Skeletal muscle cell (primary cell): ENCODE data around the gene GRID2.

Source experiments
- DNase-seq: peaks from one replicate; pipeline ENCODE4 v3.0.0-alpha.2; 2010; ENCODE audit warnings: low read depth
- H3K4me3 ChIP-seq: 2 replicates; pipeline ENCODE4 v1.5.1; 2011; ENCODE audit warnings: low read depth, mild to moderate bottlenecking, control low read depth, low read length, moderate library complexity

The GRID2 gene

DNA sequence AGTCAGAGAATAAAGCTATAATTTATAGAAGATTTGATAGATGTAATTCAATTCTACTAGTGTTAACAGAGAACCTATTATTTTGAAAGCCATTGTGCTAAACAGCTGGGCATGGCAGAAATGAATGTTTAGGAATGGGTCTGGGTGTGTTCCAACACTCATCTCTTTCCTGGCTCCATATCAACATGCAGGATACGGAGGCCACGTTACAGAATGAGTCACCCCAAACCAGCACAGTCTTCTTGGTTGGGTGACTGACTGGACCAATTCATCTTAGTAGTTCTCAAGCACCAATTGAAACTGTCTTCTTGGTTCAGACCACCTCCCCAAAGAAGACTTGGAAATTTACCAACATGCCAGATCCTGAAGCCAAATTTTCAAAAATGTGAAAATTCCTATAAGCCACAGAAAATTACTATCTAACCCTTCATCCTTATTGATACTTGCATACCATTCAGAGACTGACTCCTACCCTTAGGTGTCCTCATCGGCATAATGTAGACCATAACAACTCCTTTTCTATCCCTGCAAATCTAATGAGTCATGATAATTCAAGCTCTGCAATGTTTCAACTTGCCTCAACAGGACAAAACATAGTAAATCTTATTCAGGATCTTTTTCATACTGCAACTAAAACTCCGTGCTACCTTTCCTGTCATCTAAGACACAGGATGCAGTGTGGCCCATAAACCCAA, 1472.8 kb downstream of the GRID2 start:
- DNase-seq: peak; percentile 33
- no peak overlapping the region for H3K4me3 ChIP-seq

DNA sequence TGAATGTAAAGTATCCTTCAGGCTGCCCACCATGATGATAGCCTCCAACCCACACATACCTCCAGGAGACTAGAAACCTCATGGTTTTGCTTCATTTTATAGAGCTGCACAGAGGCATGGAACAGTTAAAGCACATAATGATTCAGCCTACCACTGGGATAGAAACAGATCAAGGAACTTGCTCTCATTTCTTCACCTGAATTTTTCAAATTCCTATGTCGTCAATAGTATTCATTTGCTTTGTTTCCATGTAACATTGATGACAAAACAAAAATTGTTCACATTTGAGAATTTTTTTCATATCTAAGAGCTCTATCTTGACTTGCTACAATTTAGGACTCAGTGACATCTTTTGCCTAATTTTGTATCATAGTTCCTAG, 1473.3 kb downstream of the GRID2 start:
- H3K4me3 ChIP-seq: no peak overlapping the region
- no peak for DNase-seq

DNA sequence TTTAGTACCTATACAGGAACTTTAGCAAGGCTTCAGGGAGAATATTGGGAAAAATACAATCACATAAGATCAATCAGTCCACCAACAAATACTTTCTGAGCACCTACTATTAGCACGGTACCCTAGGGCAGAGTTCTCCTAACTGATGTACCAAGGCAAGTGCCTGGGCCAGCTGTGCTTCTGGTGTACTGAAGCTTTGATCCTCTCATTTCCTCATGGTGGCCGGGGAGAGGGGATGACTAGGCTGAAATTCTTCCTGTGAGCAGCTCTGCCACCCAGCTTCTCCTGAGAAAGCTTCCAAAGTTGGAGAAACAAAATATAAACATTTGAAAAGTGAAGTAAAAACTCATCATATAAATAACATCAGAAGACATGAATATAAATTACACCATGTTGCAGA, 1475.5 kb downstream of the GRID2 start:
- H3K4me3 ChIP-seq: no peak overlapping the region
- no peak for DNase-seq

DNA sequence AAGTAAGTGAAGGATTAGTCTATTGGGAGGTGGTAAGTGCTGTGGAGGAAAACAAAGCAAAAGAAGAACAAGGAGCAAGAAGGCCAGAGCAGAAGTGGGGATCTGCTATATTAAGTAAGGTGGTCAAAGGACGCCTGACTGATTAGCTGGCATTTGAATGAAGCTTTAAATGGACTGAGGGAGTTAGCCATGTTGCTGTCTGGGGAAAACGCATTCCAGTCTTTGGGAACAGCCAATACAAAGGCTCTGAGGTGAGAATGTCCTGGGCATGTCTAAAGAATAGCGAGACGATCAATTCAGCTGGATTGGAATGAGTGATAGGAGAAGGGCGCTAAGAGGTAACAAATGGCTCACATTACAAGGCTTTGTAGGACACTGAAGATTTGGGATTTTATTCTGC, 1476.3 kb downstream of the GRID2 start:
- H3K4me3 ChIP-seq: no peak overlapping the region
- DNase-seq: no peak

DNA sequence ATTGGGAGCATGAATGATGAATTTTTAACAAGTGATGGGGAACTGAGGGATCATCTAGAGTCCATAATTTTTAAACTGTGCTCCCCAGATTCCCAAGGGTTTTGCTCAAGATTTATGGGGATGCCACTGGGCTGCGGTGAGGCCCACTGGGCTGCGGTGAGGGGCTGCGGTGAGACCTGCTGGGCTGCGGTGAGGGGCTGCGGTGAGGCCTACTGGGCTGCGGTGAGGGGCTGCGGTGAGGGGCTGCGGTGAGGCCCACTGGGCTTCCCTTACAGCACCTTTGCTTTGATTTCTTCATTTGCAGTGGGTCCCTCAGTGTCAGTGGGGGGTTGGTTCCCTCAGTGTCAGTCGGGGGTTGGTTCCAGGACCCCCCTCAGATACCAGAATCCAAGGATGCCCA, 1477.4 kb downstream of the GRID2 start:
- H3K4me3 ChIP-seq: no peak overlapping the region
- no peak for DNase-seq

DNA sequence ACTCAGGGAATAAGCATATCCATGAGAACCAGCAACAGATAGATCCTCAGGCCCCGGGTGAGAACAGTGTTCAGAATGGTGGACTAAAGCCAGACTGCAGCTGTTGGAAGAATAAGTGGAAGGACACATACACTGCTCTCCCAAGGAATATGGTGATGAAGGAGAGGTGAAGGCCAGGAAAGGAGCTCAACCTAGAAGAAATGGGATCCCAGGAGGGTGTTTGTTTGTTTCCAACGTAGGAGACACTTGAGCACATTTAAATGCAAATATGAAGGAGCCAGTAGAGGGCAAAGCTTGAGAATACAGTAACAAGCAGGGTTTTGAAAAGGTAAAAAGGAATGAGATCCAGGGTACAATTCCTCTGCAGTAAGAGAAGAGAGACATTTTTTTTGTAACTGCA, 1482.4 kb downstream of the GRID2 start:
- DNase-seq: no peak
- H3K4me3 ChIP-seq: no peak overlapping the region

DNA sequence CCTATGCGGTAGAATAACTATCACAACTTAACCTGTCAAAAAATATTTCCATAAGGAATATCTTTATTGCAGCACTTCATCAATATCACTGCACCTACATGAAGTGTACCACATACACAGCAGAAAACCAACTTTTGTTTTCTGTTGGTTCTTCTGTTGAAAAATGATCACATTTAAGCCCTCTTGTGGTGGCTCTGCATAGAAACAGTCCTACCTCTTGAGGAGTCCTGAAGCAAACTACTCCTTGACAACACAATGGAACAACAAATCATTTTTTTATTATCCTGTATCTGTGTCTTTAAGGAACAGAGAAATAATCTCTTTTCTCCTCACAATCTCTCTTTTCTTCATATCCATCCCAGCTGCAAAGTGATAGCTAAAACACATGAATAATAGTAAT, 1484.9 kb downstream of the GRID2 start:
- DNase-seq: no peak

DNA sequence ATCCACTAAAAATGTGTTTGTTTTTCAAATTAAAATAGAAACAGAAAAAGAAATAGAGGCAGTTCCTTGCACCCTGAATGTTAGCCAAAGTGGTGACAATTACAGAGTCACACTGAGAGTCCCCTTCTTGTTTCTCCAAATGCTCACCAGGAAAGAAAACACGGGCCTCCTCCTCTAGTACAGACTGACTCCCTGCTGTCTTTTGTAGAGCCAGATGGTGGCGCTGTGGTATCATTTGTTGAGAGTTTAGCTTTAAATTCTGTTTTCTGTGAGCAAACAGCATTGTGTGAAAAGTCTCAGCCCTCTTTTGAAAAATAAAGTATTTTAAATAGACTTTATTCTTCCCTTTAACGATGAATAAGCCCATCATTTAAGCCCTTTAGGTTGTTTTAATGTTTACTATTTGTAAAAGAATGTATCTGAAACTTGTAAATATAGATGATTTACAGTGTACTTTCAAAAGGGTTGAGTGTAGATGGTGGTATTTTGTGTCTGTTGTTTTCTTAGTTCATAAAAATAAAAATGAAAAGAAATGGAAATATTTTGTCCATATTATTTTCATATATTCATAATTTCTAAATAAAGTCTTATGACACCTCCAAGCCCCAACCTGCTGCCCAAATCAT, 1487.9 kb downstream of the GRID2 start:
- no peak for DNase-seq
- H3K4me3 ChIP-seq: no peak overlapping the region

More for the DNA sequence above, 1484.9 kb downstream of the GRID2 start:
- H3K4me3 ChIP-seq: no peak overlapping the region

DNA sequence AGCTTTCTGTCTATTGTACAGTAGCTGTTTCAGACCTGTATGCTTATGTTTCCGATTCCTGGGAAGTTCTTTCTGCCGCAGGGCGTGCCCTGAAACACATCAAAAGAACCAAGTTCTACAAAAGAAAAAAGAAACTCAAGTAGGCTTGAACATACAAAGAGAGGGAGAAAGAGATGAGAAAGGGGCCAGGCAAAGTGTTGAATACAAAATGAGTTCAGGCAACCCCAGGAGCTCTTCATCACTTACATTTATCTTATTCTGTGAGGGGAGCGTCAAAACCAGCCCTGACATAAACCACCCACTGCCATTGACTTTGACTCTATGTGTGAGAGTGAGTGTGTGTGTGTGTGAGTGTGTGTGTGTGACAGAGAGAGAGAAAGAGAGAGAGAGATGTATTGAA, 1498.3 kb downstream of the GRID2 start:
- DNase-seq: no peak
- H3K4me3 ChIP-seq: no peak overlapping the region

DNA sequence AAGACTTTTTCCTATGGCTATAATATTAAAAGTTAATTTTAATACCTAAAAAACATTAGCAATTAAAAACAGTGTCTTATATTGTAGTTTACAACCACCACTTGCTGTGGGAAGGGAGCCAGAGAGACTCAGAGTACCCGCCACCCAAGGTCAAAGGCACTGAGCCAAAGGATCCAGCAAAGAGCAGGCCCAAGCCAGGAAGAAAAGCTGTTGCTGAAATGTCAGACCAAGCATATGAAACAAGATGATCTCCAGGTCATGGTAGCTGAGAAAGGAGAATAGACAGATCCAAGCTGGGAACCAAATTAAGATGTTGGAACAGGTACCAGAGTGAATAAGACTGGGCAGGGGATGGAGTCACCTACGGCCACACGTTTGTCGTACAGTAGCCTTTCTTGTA, 1506.0 kb downstream of the GRID2 start:
- no peak overlapping the region for H3K4me3 ChIP-seq
- no peak for DNase-seq

DNA sequence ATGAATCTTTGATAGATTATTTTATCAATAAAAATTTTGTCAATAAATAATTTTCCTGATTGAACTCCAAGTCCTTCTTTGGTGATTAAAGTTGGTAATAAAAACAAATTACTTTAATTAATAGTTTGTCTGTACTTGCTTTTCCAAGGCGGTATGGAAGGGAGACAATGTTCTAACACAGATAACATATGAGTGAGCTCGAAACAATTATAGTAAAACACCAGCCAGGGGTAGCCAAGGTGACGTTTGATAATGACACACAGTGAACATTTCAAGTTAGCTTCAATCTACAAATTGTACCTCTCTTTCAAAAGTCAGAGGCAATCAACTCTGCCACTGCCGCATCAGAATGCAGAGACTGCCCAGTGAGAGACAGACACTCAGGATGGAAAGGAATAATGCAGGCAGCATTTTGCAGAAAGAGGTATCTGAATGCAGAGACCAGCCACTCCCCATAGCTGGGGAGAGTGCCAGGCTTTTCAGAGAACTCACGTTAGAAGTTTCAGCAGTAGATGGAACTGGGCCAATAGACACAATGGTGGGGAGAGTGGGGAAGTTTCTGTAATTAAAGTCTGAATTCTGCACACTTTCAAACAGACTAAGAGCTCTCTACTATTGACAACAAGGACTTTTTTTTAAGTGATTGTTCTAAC, 1506.7 kb downstream of the GRID2 start:
- no peak overlapping the region for H3K4me3 ChIP-seq
- no peak for DNase-seq

DNA sequence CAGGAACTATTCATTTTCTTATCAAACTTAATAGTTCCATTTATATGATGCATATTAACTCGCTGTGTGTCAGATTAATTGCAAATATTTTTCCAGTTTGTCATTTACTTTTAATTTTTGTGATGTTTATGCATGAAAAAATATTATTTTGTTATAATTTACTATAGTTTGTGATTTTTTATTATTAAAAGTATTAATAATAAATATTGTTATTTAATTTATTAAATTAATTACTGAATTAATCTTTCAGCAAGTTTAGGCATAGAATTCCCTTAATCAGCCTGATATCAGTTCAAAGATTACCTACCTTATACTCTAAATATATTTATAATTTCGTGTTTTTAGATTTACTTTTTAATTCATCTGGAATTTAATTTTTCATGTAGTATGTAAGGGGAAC, 1509.3 kb downstream of the GRID2 start:
- H3K4me3 ChIP-seq: no peak overlapping the region
- DNase-seq: no peak

DNA sequence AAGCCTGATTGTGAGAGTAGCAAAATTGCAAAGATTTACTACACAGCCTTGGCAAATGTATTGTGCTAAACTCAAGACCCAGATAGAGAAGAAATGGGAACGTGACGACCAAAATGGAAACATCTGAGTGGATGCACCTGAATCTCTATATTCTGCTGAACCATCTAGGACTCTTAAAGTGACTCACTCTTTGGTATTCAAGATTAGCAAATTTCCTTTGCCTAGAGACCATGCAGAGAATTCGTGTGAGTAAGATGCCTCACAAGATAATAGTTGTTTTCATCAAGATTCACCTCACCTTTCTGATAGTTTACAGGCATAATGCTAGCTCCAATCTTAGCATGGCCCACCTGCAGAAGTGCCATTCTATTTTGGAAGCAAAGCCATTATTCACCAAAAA, 1510.4 kb downstream of the GRID2 start:
- no peak for DNase-seq
- H3K4me3 ChIP-seq: no peak overlapping the region

DNA sequence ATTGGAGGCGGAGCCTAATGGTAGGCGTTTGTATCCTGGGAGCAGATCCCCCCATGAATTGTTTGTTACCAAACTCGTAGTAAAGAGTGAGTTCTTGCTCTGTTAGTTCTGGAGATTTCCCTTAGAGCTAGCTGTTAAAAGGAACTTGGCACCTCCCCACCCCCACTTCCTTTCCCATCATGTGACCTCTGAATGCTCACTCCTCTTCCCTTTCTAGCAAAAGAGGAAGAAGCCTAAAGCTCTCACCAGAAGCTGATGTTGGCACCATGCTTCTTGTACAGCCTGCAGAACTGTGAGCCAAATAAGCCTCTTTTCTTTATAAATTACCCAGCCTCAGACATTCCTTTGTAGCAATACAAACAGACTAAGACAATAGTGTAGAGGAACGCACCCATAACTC, 1511.0 kb downstream of the GRID2 start:
- no peak for DNase-seq
- no peak overlapping the region for H3K4me3 ChIP-seq
